Fibroblast of villous mesenchyme (primary cell): ENCODE measurements around the gene MRTO4. TPM values are rescaled to one million over a fixed set of nuclear protein-coding genes. Genes with fewer than 3 reads are reported as not detected.
"Not testable (repeated sequence)": the region's sequence is repeated elsewhere in the genome, so short reads cannot be mapped to it uniquely, and the experiment has no call there.

ENCODE experiments used
- DNase-seq: peaks from one replicate; pipeline ENCODE4 v3.0.0-alpha.2; 2010; ENCODE audit warnings: low read depth
- H3K4me3 ChIP-seq: 2 replicates; pipeline ENCODE4 v1.5.1; 2011; ENCODE audit warnings: low read depth, mild to moderate bottlenecking, low read length
- CTCF ChIP-seq: IDR thresholded peaks from 2 replicates; pipeline ENCODE4 v1.5.1; 2012; ENCODE audit warnings: low read depth, mild to moderate bottlenecking, low read length; ENCODE audit not compliant: insufficient read depth
- total RNA-seq: library from RNA; depleted of rRNA; stranded (reverse); fragments of >200 nt; gene quantifications from 2 replicates; pipeline ENCODE4 v1.2.3, GENCODE V29; 2012

The MRTO4 gene
- total RNA-seq, 1 donor = 26.3 TPM

DNA sequence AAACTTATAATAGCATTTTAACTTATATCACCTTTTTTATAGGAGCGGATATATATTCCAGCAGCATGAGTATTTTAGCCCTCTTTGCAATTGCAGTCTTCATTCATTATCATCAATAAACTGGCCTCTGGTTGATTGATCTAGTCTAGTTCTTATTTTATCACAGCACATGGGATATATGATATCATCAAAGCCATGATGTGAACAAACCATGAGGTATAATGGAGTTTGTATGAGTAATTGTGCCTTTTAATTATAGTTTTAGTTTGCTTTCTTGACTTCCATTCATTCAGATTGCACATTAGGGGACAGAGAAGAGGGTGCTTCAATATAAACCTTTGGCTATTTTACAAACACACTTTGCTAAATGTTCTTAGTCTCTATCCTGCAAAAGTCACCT is 38.0 kb upstream of the MRTO4 start:
- DNase-seq = no peak
- H3K4me3 ChIP-seq = no peak overlapping the region
- no peak for TF ChIP-seq CTCF

- not testable (repeated sequence) for H3K4me3 ChIP-seq, DNase-seq
Observed at GRCh38 chr1:19216585-19216984, 35.0 kb upstream of the MRTO4 start.

DNA sequence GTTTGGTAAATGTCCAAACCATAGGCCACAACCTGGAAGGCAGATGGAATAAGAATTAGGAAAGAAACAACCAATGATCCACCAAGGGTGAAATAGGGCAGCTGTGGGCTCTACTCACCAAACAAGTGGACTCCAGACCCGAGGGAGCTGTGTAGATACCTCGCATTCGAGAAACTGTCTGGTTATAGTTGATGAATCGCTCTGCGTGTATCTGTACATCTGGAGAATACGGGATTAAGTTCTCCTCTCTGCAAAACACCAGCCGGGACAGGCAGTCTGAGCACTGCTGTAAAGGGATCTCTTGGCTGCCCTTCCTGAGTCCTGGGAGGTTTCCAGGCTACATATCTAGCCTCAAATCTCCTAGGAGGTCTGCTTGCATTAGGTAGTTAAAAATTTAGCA is 32.2 kb upstream of the MRTO4 start:
- TF ChIP-seq CTCF = no peak
- DNase-seq = no peak
- no peak overlapping the region for H3K4me3 ChIP-seq

GRCh38 chr1:19220080-19220846 is 31.3 kb upstream of the MRTO4 start:
- no peak overlapping the region for H3K4me3 ChIP-seq
- DNase-seq = no peak
- no peak for TF ChIP-seq CTCF

GRCh38 chr1:19220991-19221390 is 30.6 kb upstream of the MRTO4 start:
- peak; percentile 75 for DNase-seq
- no peak for TF ChIP-seq CTCF
- H3K4me3 ChIP-seq = no peak overlapping the region

- no peak for DNase-seq
- H3K4me3 ChIP-seq = no peak overlapping the region
- no peak for TF ChIP-seq CTCF
Observed at GRCh38 chr1:19222573-19222972, 29.0 kb upstream of the MRTO4 start.

DNA sequence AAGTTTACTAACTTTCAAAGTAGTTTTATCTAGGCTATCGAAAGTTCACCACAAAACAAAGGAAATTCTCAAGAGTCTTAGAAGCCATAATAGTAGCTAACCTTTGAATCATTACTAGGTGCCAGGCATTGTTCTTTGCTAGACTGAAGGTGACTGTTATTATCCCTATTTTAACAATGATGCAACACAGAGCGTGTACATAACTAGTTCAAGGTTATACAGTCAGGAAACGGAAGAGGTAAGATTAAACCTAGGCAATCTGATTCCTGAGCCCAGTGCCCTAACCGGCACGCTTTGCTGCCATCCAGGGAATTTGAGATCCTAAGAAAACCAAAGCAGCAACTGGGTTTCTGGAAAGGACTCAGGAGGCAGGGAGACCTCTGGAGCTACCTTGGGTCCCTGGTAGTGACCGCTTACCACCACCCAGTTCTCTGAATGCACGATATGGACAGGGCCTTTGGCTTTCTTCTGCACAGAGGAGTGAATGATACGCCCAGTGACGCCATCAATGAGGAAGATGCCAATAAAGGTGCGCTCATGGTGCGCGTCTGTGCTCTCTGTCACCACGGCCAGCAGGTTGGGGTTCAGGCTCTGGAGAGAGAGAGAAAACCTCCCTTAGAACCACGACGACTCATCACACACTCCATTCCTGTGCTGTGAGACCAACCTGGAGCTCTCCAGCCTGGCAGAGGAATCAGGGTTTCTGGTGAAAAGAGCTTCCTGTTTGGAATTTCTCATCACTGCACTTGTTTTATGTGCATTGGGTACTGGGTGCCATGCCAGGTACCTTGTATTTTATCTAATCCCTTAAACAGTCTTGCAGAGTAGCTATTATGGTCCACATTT is 28.4 kb upstream of the MRTO4 start:
- no peak for TF ChIP-seq CTCF
- H3K4me3 ChIP-seq = no peak overlapping the region
- no peak for DNase-seq
